HepG2 (cell line): ENCODE data around the gene DHX34. TPM values are rescaled to one million over a fixed set of nuclear protein-coding genes. Genes with fewer than 3 reads are reported as not detected.

ENCODE experiments used
- ARNT2 ChIP-seq: sonication (generic); formaldehyde crosslinking; IDR thresholded peaks from 2 replicates; pipeline ENCODE4 v1.8.0; 2022; ENCODE audit warnings: mild to moderate bottlenecking, low read depth, missing genetic modification reagents, moderate library complexity
- ATRX ChIP-seq: sonication (generic); formaldehyde crosslinking; IDR thresholded peaks from 2 replicates; pipeline ENCODE4 v1.4.0; 2020; ENCODE audit warnings: missing genetic modification reagents, borderline replicate concordance
- CREBL2 ChIP-seq: sonication (generic); formaldehyde crosslinking; IDR thresholded peaks from 2 replicates; pipeline ENCODE4 v1.8.1; 2023; ENCODE audit warnings: missing genetic modification reagents, mild to moderate bottlenecking, borderline replicate concordance
- CTCF ChIP-seq: sonication (generic); formaldehyde crosslinking; IDR thresholded peaks from 2 replicates; pipeline ENCODE4 v1.5.0; 2020; ENCODE audit warnings: mild to moderate bottlenecking, missing genetic modification reagents, moderate library complexity
- FOXA1 ChIP-seq, 2 experiments: fragments of 450-650 bp in 1 of 2; sonication (generic) in 1 of 2; formaldehyde crosslinking in 1 of 2; IDR thresholded peaks; 2 replicates each; pipeline versions ENCODE4 v1.4.0 to v1.6.1; 2016 to 2020; ENCODE audit warnings: missing genetic modification reagents in 1 of 2
- GABPA ChIP-seq, 2 experiments: IDR thresholded peaks; 2 replicates each; pipeline ENCODE4 v1.6.1; 2011 to 2016; ENCODE audit warnings: low read depth in 2 of 2, low read length in 1 of 2, missing biosample characterization in 1 of 2, missing genetic modification characterization in 1 of 2
- HMG20A ChIP-seq: IDR thresholded peaks from 2 replicates; pipeline ENCODE4 v1.6.1; 2016; ENCODE audit warnings: borderline replicate concordance
- HNF4A ChIP-seq: sonication (generic); formaldehyde crosslinking; IDR thresholded peaks from 2 replicates; pipeline ENCODE4 v1.4.0; 2020; ENCODE audit warnings: missing genetic modification reagents
- KAT8 ChIP-seq: IDR thresholded peaks from 2 replicates; pipeline ENCODE4 v1.6.1; 2016; ENCODE audit warnings: missing genetic modification reagents, missing compliant biosample characterization
- KMT2A ChIP-seq: sonication (generic); formaldehyde crosslinking; IDR thresholded peaks from 2 replicates; pipeline ENCODE4 v1.4.0; 2020; ENCODE audit warnings: missing genetic modification reagents
- MAZ ChIP-seq, 2 experiments: sonication (generic) in 1 of 2; formaldehyde crosslinking in 1 of 2; IDR thresholded peaks; 2 replicates each; pipeline versions ENCODE4 v1.5.0 to v1.6.1; 2012 to 2020; ENCODE audit warnings: low read depth in 2 of 2, mild to moderate bottlenecking in 2 of 2, borderline replicate concordance in 1 of 2, improper control_type of control experiment in 1 of 2, low read length in 1 of 2, missing genetic modification reagents in 1 of 2, moderate library complexity in 1 of 2
- MEF2D ChIP-seq: sonication (generic); formaldehyde crosslinking; IDR thresholded peaks from 2 replicates; pipeline ENCODE4 v1.5.1; 2020; ENCODE audit warnings: mild to moderate bottlenecking, missing genetic modification reagents
- PHF8 ChIP-seq: sonication (generic); formaldehyde crosslinking; IDR thresholded peaks from 2 replicates; pipeline ENCODE4 v1.5.0; 2020; ENCODE audit warnings: missing genetic modification reagents
- PPARG ChIP-seq: conservative IDR thresholded peaks from 2 replicates; pipeline ENCODE4 v1.6.1; 2016; ENCODE audit warnings: missing biosample characterization, missing genetic modification reagents
- PREB ChIP-seq: sonication (generic); formaldehyde crosslinking; IDR thresholded peaks from 2 replicates; pipeline ENCODE4 v1.4.0; 2020; ENCODE audit warnings: missing genetic modification reagents
- RXRB ChIP-seq: IDR thresholded peaks from 2 replicates; pipeline ENCODE4 v1.6.1; 2016; ENCODE audit warnings: borderline replicate concordance, missing genetic modification reagents, missing compliant biosample characterization
- SKI ChIP-seq: fragments of 450-650 bp; IDR thresholded peaks from one replicate; pipeline ENCODE4 v1.6.1; 2018; ENCODE audit warnings: mild to moderate bottlenecking; ENCODE audit not compliant: partially characterized antibody
- TBL1XR1 ChIP-seq: fragments of 150-350 bp; IDR thresholded peaks from 2 replicates; pipeline ENCODE4 v1.6.1; 2014; ENCODE audit warnings: borderline replicate concordance, low read length; ENCODE audit not compliant: partially characterized antibody
- TBX2 ChIP-seq: sonication (generic); formaldehyde crosslinking; IDR thresholded peaks from 2 replicates; pipeline ENCODE4 v1.5.0; 2020; ENCODE audit warnings: missing genetic modification reagents, mild to moderate bottlenecking, borderline replicate concordance
- TFAP4 ChIP-seq: sonication (generic); IDR thresholded peaks from 2 replicates; pipeline ENCODE4 v1.6.1; 2016; ENCODE audit warnings: low read depth, borderline replicate concordance
- ZBTB7A ChIP-seq: sonication (generic); formaldehyde crosslinking; IDR thresholded peaks from 2 replicates; pipeline ENCODE4 v1.8.0; 2022; ENCODE audit warnings: mild to moderate bottlenecking, missing genetic modification reagents
- ZNF329 ChIP-seq: sonication (generic); formaldehyde crosslinking; IDR thresholded peaks from 2 replicates; pipeline ENCODE4 v1.9.0; 2021; ENCODE audit warnings: low read depth, mild to moderate bottlenecking, missing genetic modification reagents
- ZNF44 ChIP-seq: sonication (generic); formaldehyde crosslinking; IDR thresholded peaks from 2 replicates; pipeline ENCODE4 v1.5.1; 2020; ENCODE audit warnings: mild to moderate bottlenecking, missing genetic modification reagents
- ZNF644 ChIP-seq: IDR thresholded peaks from 2 replicates; pipeline ENCODE4 v1.6.1; 2016; ENCODE audit warnings: low read depth
- ZNF772 ChIP-seq: sonication (generic); formaldehyde crosslinking; IDR thresholded peaks from 2 replicates; pipeline ENCODE4 v1.5.0; 2020; ENCODE audit warnings: mild to moderate bottlenecking, missing genetic modification reagents
- ZSCAN9 ChIP-seq: IDR thresholded peaks from 2 replicates; pipeline ENCODE4 v1.6.1; 2016; ENCODE audit warnings: borderline replicate concordance
- polyA plus RNA-seq, 8 experiments: library from polyadenylated mRNA; depleted of rRNA in 3 of 8; stranded (reverse) in 7 of 8; unstranded in 1 of 8; fragments of >200 nt; fragmentation: Illumina TruSeq in 4 of 8; extraction: Trizol in 4 of 8; gene quantifications; 2 replicates each; pipeline versions ENCODE4 v1.2.1 to v1.2.3, GENCODE V29; 2011 to 2016; ENCODE audit warnings: low read depth in 4 of 8, missing spikeins in 1 of 8, mixed read lengths in 1 of 8; ENCODE audit not compliant: insufficient read depth in 1 of 8
- total RNA-seq, 5 experiments: library from RNA; depleted of rRNA; stranded (reverse); fragments of >200 nt; fragmentation: Illumina TruSeq; extraction: Trizol; gene quantifications; 2 replicates each; pipeline ENCODE4 v1.2.3, GENCODE V29; 2016; ENCODE audit warnings: low read depth in 1 of 5

Gene DHX34
- total and polyA plus RNA-seq, 2 of the 13 experiments (the other 11 are each of a cell fraction or from before 2014, with no cell fraction given), result 9.2 to 12.0 TPM

GRCh38 chr19:47315125-47315821, 33.8 kb upstream of the DHX34 start (continued):
- TF ChIP-seq FOXA1 (IDR thresholded peaks at IDR 0.05) (no peak), FOXA1 (CRISPR knock-in tag; IDR thresholded peaks at IDR 0.05) (peak; percentile 69; the same call in 1 of the 2 replicates), PPARG (CRISPR knock-in tag) (peak; percentile 75; the same call in 1 of the 2 replicates), ZNF329 (peak; percentile 53; the same call in 1 of the 2 replicates), MAZ (IDR thresholded peaks at IDR 0.05; ENCODE audit: borderline replicate concordance, low read depth, low read length) (peak; percentile 62; the same call in 1 of the 2 replicates), MAZ (CRISPR knock-in tag; IDR thresholded peaks at IDR 0.05; ENCODE audit: low read depth) (peak; percentile 79), ARNT2 (0 out of 2 replicates have a peak, but pooled peaks have one; percentile 41), GABPA (IDR thresholded peaks at IDR 0.05; ENCODE audit: low read depth, low read length) (no peak), GABPA (CRISPR knock-in tag; IDR thresholded peaks at IDR 0.05; ENCODE audit: low read depth) (peak; percentile 53; the same call in 1 of the 2 replicates), TFAP4 (peak; percentile 98), HMG20A (peak; percentile 77; the same call in 1 of the 2 replicates), PHF8 (CRISPR knock-in tag) (no peak; the same call in 1 of the 2 replicates), PREB (no peak), KMT2A (CRISPR knock-in tag) (no peak), ZNF772 (CRISPR knock-in tag) (peak; percentile 87), TBX2 (CRISPR knock-in tag) (peak; percentile 95), KAT8 (peak; percentile 73), ZNF644 (CRISPR knock-in tag) (peak; percentile 78), TBL1XR1 (peak; percentile 66), RXRB (peak; percentile 74), ZNF44 (CRISPR knock-in tag) (no peak), CTCF (CRISPR knock-in tag) (peak; percentile 23; the same call in 1 of the 2 replicates), ZSCAN9 (CRISPR knock-in tag) (peak; percentile 56; the same call in 1 of the 2 replicates), CREBL2 (no peak), HNF4A (CRISPR knock-in tag) (peak; percentile 94), SKI (no peak), ATRX (CRISPR knock-in tag) (no peak), MEF2D (CRISPR knock-in tag) (peak; percentile 83; the same call in 1 of the 2 replicates), ZBTB7A (CRISPR knock-in tag) (peak; percentile 58; the same call in 1 of the 2 replicates)
